Ascending aorta (tissue), 2 donors: ENCODE data around the gene STARD13. TPM values are rescaled to one million over a fixed set of nuclear protein-coding genes. Genes with fewer than 3 reads are reported as not detected.

Source experiments
- DNase-seq, 2 donors: peaks; one replicate each; pipeline ENCODE4 v3.0.0-alpha.2; 2019; ENCODE audit warnings: low spot score in 2 of 2
- H3K27ac ChIP-seq, 2 donors: fragments of 200-600 bp; sonication (generic); one replicate each; pipeline ENCODE4 v1.5.1; 2016 to 2017; ENCODE audit warnings: mild to moderate bottlenecking in 1 of 2
- H3K27me3 ChIP-seq: fragments of 200-600 bp; sonication (generic); one replicate; pipeline ENCODE4 v1.5.1; 2017
- H3K36me3 ChIP-seq, 2 donors: fragments of 200-600 bp; sonication (generic); one replicate each; pipeline ENCODE4 v1.5.1; 2016
- H3K4me1 ChIP-seq, 2 donors: fragments of 200-600 bp; sonication (generic); one replicate each; pipeline ENCODE4 v1.5.1; 2016 to 2017; ENCODE audit warnings: mild to moderate bottlenecking in 1 of 2
- H3K4me3 ChIP-seq, 2 donors: fragments of 200-600 bp; sonication (generic); one replicate each; pipeline ENCODE4 v1.5.1; 2016 to 2017; ENCODE audit warnings: mild to moderate bottlenecking in 1 of 2
- H3K9me3 ChIP-seq, 2 donors: fragments of 200-600 bp; sonication (generic); one replicate each; pipeline ENCODE4 v1.5.1; 2016
- CTCF ChIP-seq, 3 experiments: fragments of 200-600 bp in 2 of 3; fragments of 450-650 bp in 1 of 3; sonication (generic) in 2 of 3; IDR thresholded peaks; one replicate each; pipeline ENCODE4 v1.5.1; 2016 to 2019; ENCODE audit warnings: antibody characterized with exemption in 3 of 3, mild to moderate bottlenecking in 1 of 3, moderate library complexity in 1 of 3
- intact Hi-C: fragments of 100-400 bp; cut with DNase I; formaldehyde crosslinking; loops from one replicate; pipeline ENCODE4 v1.15.1; 2023
- total RNA-seq: library from RNA; depleted of rRNA; stranded (reverse); fragments of >200 nt; gene quantifications from one replicate; pipeline ENCODE4 v1.1.0, GENCODE V29; 2016

Gene STARD13
- total RNA-seq, 1 donor from 2014 or later, result 34.6 TPM

DNA sequence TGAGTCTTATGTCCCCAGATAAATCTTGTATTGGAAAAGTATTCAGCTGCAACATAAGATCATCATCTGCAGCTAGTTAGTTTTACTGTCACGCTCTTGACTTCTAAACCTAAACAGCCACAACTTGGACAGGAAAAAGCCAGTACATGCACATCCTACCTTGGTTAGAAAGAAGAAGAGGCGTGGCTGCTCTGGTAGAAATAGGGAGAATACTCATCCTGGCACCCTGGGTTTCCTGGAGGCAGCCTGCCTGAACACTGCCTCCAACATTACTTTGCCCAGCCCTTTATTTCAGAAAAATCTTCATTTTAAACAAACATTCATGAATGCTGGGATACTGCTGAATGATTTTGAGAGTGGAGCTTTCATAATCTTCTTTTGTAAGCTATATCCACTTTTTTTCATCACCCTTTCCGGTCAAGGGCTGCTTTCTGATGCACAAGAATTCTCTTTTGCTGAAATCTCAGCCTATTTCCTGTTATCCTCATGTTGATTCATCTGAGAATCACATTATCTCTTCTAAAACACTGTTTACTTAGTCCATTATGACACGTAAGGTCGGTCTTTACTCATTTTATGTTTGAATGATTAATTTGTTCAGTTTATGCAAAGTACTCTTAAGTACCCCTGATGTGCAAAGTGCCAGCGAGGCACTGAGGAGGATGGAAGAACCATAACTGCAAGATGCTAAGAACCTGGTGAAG lies 55.2 kb downstream of the STARD13 start:
- no peak for DNase-seq
- no peaks in the 10 kb centered on the region for H3K27me3 ChIP-seq
- TF ChIP-seq CTCF (IDR thresholded peaks at IDR 0.05), result no peak
- peak overlapping the region in 1 of 2 donors; percentile 1 for H3K27ac ChIP-seq
- H3K9me3 ChIP-seq, result no peaks in the 10 kb centered on the region
- intact Hi-C loops, result no loop called here
- H3K36me3 ChIP-seq, result no peaks in the 10 kb centered on the region
- H3K4me1 ChIP-seq, result peaks cover 0 to 27% of the 10 kb centered on the region in 2 donors
- no peak overlapping the region for H3K4me3 ChIP-seq

GRCh38 chr13:33229446-33230177 lies 55.9 kb downstream of the STARD13 start:
- Histone ChIP-seq H3K27ac (peak overlapping the region in 1 of 2 donors; percentile 1), H3K4me1 (peaks cover 0 to 24% of the 10 kb centered on the region in 2 donors), H3K9me3 (no peaks in the 10 kb centered on the region), H3K36me3 (no peaks in the 10 kb centered on the region), H3K27me3 (no peaks in the 10 kb centered on the region), H3K4me3 (no peak overlapping the region)
- no peak for DNase-seq
- intact Hi-C loops, result loop anchor here (2.0 to 10.0 kb wide), 7 partner anchors 55 to 645 kb away; partner anchors contain the start of genes PDS5B and STARD13
- no peak for TF ChIP-seq CTCF (IDR thresholded peaks at IDR 0.05)

DNA sequence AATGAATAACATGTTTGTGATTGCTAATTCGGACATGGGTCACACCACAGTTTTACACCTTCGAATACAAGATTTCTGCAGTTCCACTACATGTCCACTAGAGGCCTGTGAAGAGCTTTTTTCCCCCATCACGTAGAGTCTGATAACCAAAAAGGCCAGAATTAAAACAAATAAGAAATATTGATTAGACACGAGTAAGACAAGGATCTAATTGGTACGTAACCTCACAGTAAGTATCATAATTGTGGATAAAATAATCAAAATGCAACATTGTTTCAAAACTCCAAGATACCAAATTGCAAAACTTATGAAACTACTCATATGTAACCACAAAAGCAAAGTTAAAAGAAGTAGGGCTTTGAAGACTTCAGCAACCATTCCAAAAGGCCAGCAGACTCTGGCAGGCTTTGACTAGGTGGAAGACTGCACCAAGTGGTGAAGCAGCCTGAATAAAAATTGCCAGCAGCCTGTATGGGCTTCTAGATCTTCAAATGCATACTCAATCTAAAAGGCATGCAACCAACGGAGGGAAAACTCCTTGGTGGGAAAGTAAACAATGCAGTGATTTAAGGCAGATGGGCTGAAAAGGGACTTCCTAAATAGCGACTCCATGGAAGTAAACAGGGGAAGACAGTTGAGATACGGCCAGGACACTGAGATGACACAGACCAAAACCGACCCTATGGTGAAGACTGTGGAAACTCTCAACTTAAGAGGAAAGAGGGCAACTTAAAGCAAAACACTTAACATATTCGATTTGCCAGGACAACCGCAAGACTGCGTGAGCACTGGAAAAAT lies 56.7 kb downstream of the STARD13 start:
- H3K27me3 ChIP-seq, result no peaks in the 10 kb centered on the region
- no peak overlapping the region for H3K27ac ChIP-seq
- peak; percentile 74 to 91 (median 85) for TF ChIP-seq CTCF (IDR thresholded peaks at IDR 0.05)
- H3K9me3 ChIP-seq, result peaks cover 0 to 4% of the 10 kb centered on the region in 2 donors
- H3K36me3 ChIP-seq, result no peaks in the 10 kb centered on the region
- peaks cover 0 to 19% of the 10 kb centered on the region in 2 donors for H3K4me1 ChIP-seq
- no peak overlapping the region for H3K4me3 ChIP-seq
- DNase-seq, result no peak
- intact Hi-C loops, result loop anchor here (2.0 to 10.0 kb wide), 7 partner anchors 56 to 644 kb away; partner anchors contain the start of genes PDS5B and STARD13

DNA sequence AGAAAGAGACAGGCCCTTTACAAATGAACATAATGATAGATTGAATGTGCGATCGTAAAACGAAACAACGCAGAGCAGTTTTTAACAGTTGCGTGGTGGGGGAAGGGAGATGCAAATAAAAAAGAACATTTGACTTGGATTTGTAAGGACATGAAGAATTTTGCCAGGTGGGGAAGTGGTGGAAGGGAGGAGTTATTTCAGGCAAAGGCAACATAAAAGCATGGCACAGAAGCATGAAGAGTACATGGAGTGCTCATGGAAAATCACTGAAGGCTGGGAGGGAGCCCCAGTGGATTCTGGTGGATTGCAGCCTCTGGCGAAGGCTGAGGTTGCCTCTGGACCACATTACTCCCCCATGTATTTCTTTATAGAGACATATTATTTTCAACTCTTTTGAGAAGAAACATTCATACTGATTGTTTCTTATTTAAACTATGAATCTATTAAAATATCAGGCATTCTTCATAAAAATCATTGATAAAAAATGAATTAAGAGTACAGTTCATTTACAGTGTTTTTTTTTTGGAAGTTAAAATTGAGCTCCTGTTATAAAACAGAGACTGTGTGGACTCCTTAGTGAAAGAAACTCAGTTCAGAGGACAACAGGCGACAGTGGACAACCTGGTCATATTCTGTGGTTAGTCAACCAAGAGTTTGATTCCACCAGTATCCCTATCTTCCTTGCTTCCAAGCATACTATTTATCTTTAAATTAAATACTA lies 57.5 kb downstream of the STARD13 start:
- Histone ChIP-seq H3K36me3 (no peaks in the 10 kb centered on the region), H3K4me3 (no peak overlapping the region), H3K9me3 (peaks cover 0 to 4% of the 10 kb centered on the region in 2 donors), H3K27me3 (no peaks in the 10 kb centered on the region), H3K4me1 (peaks cover 0 to 15% of the 10 kb centered on the region in 2 donors), H3K27ac (no peak overlapping the region)
- intact Hi-C loops, result loop anchor here (2.0 to 10.0 kb wide), 7 partner anchors 57 to 643 kb away; partner anchors contain the start of genes PDS5B and STARD13
- no peak for DNase-seq
- TF ChIP-seq CTCF (IDR thresholded peaks at IDR 0.05), result no peak

- Histone ChIP-seq H3K27ac (peak overlapping the region; percentile 54 to 57), H3K4me1 (peaks cover 0 to 12% of the 10 kb centered on the region in 2 donors), H3K27me3 (no peaks in the 10 kb centered on the region), H3K9me3 (peaks cover 0 to 4% of the 10 kb centered on the region in 2 donors), H3K4me3 (no peak overlapping the region), H3K36me3 (no peaks in the 10 kb centered on the region)
- TF ChIP-seq CTCF (IDR thresholded peaks at IDR 0.05), result no peak
- DNase-seq, result no peak
- intact Hi-C loops, result loop anchor here (5.0 to 10.0 kb wide), 4 partner anchors 128 to 640 kb away; partner anchors contain the start of gene PDS5B
These were observed 60.9 kb downstream of the STARD13 start for GRCh38 chr13:33224686-33225085.
